Stimulated activated CD8-positive, alpha-beta memory T cell treated with anti-CD3 and anti-CD28 coated beads, Interleukin-15, amount 100 ng/mL, for 48 hours (primary cell): ENCODE measurements around the gene TMEM184B.
A peak's percentile ranks its signal among the peaks of the same experiment; 100 is the strongest.

Experiments used
- DNase-seq, 2 donors: peaks; one replicate each; pipeline ENCODE4 v3.0.0-alpha.2; 2020; ENCODE audit warnings: low read depth in 2 of 2

The TMEM184B gene

DNA sequence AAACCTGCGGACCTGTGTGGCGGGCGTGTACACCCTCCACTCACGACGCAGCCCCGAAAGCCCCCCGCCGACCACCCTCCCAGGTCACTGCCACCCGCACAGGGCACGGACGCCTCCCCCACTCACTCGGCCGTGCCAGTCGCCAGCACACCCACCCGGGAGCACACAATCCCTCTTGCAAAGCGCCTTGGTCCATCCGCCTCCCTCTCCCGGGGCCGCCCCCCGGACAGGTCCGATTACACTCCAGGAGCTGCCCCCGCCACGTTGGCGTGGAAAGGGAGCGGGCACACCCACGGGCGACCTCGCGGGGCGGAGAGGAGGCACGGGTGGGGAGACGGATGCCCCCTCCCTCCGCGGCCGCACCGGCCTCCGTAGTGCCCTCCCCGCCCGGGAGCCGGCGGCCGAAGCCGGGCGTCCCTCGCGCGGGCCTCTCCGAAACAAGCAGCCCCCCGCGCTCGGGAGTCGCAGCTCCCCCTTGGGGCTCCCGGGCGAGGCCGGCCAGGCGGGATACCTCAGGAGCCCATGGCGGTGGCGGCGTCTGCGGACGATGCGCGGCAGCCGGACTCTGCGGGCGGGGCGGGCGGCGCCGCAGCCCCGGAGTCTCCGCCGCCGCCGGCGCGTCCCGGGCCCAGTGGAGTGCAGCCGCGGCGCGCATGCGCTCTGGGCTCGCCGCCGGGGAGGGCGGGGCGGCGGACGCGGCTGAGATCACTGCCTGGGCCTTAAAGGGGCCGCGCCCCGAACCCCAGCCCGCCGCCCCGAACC lies at the start of gene TMEM184B:
TSS of gene TMEM184B (minus strand) at position 638 of the 762 bp plus-strand sequence. CDS start 25,049 bp downstream, outside the sequence.
- DNase-seq: peak; percentile 71 to 72

DNA sequence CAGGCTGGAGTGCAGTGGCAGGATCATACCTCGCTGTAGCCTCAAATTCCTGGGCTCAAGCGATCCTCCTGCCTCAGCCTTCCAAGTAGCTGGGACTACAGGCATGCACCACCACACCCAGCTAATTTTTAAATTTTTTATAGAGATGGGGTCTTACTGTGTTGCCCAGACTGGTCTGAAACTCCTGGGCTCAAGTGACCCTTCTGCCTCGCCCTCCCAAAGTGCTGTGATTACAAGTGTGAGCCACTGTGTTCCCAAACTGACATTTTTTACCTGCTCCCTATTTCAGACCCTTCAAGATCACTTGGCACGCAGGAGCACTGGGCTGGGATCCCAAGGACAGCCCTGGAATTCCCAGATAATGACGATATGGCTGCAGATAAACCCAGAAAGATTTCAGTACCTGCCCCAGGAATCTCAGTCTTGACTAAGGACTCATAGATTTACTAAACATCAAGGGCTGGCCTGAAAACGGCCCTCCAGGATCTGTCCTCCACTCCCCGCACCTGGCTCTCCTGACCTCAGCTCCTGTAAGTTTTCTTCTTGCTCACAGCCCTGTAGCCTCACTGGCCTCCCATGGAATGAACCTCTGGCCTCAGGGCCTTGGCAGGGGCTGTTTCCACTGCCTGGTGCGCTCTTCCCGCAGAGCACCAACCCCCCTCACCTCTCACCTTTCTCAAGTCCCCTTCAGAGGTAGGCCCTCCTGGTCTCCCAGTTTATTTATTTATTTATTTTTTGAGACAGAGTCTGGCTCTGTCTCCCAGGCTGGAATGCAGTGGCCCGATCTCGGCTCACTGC lies 48.0 kb upstream of the TMEM184B start:
- DNase-seq: no peak

DNA sequence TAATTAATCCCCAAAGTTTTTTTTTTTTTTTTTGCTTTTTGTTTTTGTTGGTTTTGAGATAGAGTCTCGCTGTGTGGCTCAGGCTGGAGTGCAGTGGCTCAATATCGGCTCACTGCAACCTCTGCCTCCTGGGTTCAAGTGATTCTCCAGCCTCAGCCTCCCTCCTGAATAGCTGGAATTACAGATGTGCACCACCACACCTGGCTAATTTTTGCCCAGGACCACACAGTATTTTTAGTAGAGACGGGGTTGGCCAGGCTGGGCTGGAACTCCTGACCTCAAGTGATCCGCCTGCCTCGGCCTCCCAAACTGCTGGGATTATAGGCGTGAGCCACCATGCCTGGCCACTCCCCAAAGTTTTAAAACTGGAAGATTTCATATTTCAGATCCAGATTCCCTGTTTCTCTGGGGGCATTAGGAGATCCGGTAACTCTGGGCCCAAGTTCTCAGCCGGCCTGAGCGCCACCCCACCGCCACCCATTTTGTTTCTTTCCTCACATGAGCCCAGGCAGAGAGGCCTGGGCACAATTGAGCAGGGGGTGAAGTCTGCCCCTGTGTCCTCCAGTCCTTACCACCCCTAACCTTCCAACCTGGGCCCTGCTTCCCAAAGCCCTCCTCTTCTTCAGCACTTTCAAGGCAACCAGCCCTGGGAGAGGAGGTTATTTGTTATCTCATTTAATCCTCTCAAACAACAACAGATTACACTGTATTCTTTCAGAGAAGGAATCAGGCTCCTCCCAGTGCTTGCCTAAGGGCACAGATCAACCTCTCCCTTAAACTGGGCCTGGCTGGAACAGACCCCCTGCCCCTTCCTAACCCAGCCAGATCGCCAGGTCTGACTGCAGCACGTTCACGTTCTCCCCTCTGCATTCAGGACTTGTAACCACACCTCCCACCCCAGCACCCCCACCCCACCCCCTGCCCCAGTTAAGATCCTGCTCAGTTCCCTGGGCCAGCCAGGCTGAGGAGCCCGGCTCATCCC lies 46.3 kb upstream of the TMEM184B start:
- DNase-seq: no peak

DNA sequence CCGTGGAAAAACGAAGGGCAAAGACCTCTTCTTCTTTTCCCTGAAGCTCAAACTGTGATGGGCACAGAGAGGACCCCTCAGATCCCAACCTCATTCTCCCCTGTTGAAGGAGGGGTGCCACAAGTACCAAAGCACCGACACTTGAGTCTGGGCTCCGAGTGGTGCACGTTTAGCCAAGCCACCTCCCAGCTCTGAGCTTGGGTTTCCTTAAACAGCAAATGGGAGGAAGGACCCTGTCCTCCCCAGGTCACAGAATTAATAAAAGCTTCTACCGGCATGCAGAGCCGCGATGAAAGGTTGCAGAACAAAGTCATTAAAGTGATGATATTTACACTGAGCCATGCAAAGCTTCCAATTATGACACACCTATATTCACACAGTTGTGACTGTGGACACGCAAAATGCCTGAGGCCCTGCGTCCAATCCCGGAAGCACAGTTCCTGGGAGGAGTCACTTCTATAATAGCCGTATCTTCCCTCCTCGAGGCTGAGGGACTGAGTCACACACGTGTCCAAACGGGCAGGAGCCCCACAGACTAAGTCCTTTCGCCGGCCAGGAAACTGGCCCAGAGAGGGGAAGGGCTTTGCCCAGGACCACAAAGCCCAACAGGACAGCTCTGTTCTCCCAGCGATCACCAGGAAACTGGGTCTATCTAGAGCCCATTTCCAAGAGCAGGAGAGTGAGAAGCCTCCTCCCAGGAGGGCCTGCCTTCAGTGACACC lies 45.3 kb upstream of the TMEM184B start:
- DNase-seq: no peak

DNA sequence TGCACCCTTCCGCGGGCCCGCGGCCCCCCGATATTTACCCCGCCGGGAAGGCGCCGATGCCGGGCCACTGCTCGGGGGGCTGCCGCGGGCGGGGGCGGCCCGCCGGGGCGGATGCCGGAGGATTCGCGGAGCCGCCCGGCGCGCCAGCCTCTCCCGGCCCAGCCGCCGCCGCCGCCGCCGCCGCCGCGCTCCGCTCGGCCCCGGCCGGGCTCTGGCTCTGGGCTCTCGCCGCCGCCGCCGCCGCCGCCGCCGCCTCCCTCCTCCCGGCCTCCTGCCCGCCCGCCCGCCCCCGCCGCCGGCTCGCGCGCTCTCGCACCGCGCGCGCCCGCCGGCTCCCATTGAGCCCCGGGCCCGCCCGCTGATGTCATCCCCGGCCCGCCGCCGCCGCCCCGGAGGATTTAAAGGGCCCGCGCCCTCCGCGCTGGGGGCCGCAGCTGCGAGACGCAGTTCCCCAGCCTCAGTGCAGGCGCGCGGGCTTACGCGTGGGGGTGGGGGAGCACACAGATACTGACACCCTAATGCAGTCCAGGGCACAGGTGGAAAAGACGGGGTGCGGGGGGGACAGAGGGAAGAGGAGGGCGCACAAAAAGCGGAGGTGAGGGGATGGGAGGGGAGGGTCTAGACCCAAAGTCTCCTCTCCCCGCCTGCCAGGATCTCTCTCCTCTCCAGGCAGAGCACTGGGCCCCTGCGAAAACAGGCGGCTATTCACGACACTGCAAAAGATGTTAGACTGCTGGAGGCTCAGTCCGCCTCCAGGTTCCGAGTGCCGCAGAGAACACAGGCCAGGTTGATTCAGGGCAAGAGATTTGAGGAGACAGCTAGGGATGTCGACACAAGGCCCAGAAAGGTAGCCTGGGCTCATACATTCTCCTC lies 44.5 kb upstream of the TMEM184B start, which contains the start of gene CSNK1E:
TSS of gene CSNK1E (minus strand) at position 312 of the 873 bp plus-strand sequence. CDS start 3,276 bp downstream, outside the sequence.
- DNase-seq: peak; percentile 52 to 53

DNA sequence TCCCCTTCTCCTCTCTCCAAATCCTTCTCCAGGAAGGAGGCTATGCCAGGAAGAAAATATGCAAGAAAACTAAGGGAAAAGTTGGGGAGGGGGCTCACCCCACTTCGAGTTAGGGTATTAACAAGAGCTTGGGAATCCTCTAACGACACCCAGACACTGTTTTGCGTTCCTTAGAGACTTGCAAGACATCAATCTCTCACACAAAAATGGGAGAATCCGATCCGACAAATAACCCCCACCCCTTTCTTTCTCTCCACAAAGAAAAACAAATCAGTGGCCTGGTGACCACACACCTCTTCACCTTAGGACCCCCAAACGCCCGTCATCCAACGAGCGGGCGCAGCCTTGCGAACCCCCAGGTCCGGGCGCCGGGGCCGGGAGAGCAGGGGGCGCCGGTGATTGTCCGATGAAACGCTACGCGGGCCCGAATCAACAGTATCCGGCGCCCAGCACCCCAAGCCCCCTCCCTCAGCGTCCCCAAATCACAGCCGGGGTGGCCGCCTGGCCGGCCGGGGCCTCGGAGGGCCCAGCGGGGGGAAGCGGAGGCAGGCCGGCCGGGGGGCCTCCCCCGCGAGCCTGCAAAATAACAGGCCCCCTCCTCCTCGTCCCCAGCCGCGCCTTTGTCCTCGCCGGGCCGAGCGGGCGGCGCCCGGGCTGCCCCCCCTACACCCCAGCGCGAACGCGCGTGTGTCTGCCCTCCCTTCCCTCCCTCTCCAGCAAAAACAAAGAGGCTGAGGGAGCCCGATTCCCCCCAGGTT lies 43.7 kb upstream of the TMEM184B start:
- peak in 1 of 2 donors; percentile 14 for DNase-seq

DNA sequence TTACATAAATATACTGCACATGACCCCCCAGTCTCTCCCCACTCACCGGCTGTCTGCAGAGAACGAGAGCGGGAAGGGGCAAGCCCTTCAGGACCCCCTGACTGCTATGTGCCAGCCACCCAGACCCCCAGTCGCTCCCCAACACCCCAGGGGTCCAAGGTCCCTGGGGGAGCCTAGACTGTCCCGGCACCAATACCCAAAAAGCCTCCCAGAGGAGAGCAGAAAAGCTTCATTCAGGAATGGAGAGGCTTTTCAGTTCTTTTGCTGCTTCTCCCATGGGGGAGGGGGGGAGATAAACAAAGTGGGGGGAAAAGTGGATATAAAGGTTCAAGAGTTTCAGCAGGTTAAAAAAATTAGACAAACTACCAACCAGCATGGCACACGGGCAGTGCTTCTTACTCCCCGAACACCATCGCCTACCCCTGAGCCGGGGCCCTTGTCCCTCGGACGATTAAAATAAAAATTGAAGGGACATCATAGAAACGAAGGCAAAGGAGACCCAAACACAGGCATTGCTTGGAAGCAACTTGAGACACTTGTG lies 43.1 kb upstream of the TMEM184B start:
- DNase-seq: no peak

DNA sequence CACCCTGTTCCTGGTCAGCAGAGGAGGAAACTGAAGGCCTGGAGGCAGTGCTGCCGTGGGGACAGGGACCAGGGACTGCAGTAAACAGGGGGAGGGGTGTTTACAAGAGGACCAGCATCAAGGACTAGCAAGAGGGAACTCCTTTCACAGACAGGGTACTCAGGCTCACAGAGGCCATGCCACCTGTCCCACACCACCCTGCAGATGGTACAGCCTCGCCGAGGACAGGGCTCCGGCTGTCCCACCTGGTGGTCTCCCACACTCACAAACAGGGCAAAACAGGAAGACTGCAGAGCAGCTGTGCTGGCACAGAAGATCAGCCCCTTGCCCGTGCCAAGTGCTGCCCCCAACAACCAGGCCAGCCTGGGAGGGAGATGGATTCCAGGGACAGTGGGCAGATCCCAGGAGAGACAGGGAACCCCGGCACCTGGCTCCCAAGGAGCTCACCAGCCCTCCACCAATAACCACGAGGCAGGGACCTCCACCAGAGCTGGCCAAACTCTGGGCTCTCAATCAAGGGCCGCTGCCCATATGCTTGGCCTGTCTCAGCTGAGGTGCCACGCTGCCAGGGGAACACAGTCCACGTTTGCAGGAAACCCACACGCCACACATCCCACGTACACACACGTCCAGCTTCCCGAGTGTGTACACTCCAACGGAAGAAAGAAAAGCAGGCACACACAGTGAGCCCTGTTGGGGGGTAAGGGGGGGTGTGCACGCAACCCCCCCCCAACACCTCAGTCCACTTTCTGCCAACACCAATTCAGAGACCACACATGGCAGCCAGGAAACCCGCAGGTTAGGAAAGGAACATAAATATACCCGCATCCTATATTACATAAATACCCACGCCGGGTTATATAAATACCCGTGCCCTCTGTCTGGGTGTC lies 42.4 kb upstream of the TMEM184B start:
- no peak for DNase-seq

DNA sequence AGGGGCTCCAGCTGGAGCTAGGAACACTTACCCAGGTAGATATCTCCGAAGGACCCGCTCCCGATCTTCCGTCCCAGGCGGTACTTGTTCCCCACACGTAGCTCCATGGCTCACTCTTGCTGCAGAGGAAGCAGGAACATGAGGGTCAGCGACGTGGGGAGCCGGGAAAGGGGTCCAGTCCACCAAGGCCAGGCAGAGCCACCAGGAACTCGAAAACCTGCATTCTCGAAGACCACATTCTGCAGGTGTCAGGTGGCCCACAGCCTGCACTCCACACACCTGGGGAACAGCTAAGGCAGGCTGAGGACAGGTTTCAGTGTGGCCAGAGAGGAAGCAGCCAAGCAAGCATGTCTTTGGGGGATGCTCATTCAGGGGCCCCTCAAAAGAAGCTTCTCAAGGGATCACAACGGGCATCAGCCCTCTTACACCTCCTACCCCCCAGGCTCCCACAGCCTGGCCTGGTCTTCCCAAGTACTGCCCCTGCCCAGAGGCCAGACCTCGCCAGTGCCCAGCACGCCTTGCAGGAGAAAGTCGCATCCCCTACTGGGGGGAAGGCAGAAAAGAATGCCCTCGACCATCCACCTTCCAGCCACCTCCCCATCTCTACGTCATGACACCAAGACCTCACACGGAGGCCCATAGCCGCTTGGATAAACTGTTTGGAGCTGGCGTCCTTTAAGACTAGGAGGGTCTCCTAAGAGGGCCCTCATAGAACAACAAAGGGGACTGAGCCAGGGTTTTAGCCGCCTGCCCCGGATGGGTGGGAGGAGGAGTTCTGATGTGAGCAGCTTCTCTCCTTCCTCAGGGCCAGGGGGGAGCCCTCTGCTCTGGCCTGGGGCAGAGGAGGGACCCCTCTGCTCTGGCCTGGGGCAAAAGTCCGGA lies 41.5 kb upstream of the TMEM184B start:
- DNase-seq: no peak

DNA sequence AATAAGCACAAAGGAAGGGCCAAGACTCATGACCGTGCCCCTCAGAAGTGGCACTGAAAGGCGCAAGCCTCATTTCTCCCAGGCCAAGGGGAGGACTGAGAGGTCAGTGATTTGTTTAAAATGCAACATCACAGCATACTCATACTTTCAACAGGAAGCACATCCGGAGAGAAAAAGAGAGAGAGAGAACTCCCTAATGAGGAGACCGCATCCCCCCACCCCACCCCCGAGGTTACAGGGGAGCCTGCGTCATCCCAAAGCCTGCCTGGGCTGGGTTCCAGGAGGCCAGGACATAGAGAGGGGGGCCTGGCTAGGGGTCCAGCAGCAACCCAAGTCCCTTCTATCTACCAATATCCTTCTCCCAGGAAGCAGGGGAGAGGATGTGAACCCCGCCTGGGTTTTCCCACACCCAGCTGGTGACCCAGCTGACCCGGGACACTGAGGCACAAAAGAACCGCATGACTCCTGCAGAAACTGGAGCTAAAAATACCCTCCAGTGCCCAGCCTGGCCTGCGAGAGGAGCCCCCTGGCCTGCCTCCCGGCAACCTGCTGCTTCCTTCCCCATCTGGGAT lies 40.7 kb upstream of the TMEM184B start:
- DNase-seq: no peak

DNA sequence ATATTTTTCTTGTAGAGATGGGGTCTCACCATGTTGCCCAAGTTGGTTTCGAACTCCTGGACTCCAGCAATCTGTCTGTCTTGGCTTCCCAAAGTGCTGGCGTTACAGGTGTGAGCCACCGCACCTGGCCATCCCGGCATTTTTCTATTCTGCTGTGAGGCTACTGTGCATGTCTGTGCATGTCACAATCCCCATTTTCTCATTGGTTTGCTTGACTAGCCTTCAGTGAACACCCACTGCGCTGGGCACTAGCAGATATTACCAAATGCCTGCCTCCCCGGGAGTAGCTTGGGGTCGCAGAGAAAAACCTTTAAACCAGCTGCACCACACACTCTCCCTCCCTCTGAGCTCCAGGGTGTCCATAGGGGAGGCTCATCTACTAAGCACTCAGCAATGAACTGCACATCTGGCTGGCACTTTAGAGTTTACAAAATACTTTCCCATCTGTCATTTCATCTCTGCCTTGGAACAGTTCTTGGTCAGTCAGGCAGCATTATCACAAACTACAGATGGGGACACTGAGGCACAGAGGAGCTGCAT lies 39.5 kb upstream of the TMEM184B start:
- DNase-seq: no peak

DNA sequence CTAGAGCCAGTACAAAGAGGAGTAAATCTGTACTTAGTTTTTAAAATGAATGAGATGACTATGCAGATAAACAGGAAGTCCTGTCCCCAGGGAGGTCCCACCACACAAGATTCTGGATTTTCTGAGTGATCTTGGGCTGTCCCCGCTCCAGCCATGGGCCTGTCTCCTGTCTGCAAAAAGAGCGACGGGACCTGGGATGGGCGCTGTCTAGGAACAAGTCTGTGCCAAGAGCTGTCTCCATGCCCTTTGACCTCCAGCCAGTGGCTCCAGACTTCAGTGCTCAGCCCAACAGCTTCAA lies 38.5 kb upstream of the TMEM184B start:
- DNase-seq: no peak

DNA sequence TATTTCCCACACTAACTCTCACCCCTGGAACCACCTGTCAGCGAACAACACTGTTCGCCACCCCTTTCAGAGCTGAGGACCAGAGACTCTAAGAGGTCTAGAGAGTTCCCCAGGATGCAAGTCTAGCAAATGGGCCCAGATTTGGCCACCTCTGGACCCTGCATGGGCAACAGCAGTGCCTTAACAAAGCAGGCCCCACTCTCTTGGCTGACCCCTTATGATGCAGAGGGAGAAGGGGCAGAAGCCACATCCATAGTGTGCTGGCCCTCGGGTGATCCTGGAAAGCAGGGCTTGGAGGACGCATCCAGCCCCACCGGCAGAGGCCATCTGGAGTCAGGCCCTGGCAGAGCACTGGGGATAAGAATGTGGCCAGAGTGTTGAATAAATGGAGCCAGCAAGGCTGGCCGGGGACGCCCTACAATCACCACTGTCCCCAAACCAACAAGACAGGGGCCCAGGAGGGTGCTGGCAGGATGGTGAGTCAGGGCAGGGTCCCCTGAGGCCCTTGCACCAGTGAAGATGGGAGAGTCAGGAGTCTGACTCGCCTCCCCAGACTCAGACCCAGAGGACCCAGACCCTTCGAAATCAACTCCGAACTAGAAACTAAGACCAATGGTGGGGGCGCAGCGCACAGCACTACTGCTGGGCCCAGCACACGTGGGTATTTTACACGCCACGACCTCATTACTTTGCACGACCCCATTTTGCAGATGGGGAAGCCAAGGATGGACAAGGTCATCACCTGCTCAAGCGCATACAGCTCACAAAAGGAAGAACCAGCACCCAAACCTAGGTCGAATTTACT lies 37.9 kb upstream of the TMEM184B start:
- no peak for DNase-seq

DNA sequence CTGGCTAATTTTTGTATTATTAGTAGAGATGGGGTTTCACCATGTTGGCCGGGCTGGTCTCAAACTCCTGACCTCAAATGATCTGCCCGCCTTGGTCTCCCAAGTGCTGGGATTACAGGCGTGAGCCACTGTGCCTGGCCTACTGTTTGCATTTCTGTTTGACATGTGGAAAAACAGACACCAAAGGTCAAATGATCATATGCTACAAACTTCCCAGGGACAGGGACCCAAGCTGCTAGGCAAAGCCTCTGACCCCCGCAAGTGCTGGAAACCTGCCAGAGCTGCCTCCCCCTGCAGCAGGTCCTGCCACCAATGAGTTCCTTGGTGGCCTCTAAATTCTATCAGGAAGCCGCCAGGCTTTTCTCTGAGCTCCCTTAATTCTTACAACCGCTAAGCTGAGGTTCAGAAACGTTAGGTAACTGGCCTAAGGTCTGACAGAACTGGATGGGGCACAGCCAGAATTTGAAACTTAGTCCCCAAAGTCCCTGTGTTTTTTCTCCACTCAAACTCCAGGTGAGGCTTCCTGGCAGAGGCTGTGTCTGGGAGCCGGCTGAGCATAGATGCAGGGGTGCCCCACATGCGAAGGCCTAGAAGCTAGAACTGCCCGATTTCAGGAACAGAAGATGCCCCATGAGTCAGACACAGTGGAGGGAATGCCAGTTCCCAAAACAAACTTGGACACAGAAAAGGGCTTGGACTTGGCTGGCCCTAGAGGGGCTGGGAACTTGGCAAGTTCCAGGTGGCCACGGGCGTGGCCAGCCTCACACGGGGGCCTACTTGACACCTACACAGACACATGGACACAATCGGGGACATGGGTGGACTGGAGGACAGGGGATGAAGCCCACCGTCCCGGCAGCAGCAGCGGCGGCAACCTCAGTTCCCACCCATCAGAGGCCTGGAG lies 37.1 kb upstream of the TMEM184B start:
- DNase-seq: no peak
